ENCODE data around the gene SPTBN1.
"Not testable (repeated sequence)": the region's sequence is repeated elsewhere in the genome, so short reads cannot be mapped to it uniquely, and the experiment has no call there.

SPTBN1 gene

DNA sequence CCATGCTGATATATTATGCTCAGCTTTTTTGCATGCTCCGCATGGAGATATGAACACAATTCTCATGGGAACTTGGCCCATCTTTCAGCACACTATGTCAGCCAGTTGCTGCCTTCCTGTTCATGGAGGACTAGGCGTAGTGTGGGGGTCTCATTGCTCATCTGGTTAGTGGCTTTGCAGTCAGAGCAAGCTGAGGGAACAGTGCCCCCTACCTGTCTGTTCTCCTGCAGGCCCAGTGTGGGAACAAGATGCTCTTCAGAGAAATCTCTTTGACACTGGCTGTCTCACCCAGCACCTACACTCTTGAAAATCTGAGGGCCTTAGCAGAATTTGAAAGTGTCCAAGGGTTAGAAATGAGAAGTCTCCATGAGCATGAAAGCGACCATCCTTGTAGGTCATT, 47.1 kb downstream of the SPTBN1 start:
- H3K4me1 ChIP-seq (ENCODE audit: control insufficient read depth, insufficient read depth, low read length): peaks cover 15% of the 10 kb centered on the region
- H3K4me3 ChIP-seq (ENCODE audit: low read depth, low read length): no peak overlapping the region
- no peak overlapping the region for H3K27ac ChIP-seq (ENCODE audit: low read depth, low read length)
- no peak overlapping the region for H3K9ac ChIP-seq (ENCODE audit: low read length)
- no peaks in the 10 kb centered on the region for H3K36me3 ChIP-seq (ENCODE audit: control insufficient read depth, insufficient read depth, low read length)
- no peaks in the 10 kb centered on the region for H3K9me3 ChIP-seq (ENCODE audit: control insufficient read depth, insufficient read depth, low read depth, low read length)
- H3K27me3 ChIP-seq (ENCODE audit: control insufficient read depth, insufficient read depth, low read length): no peaks in the 10 kb centered on the region

DNA sequence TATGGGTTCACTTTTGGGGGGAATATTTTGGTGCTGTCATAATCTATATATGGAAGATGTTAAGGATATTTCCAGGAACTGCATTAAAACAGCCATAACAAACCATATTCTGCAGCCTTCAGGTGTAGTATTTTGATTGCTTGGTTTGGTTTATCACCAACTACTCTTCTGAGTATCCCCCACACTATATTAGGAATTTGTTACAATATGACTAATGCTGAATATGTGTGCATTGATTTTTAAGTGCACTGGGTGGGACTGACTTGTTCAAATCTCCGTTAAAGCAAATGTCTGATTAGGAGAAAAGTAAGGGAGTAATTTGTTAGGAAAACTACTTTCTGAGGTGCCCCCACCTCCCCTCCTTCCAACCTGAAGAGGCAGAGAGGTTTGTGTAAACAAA, 47.7 kb downstream of the SPTBN1 start:
- Histone ChIP-seq H3K36me3 (ENCODE audit: control insufficient read depth, insufficient read depth, low read length) (no peaks in the 10 kb centered on the region), H3K4me3 (ENCODE audit: low read depth, low read length) (no peak overlapping the region), H3K27me3 (ENCODE audit: control insufficient read depth, insufficient read depth, low read length) (no peaks in the 10 kb centered on the region), H3K27ac (ENCODE audit: low read depth, low read length) (no peak overlapping the region), H3K4me1 (ENCODE audit: control insufficient read depth, insufficient read depth, low read length) (peaks cover 9% of the 10 kb centered on the region), H3K9me3 (ENCODE audit: control insufficient read depth, insufficient read depth, low read depth, low read length) (no peaks in the 10 kb centered on the region), H3K9ac (ENCODE audit: low read length) (no peak overlapping the region)

DNA sequence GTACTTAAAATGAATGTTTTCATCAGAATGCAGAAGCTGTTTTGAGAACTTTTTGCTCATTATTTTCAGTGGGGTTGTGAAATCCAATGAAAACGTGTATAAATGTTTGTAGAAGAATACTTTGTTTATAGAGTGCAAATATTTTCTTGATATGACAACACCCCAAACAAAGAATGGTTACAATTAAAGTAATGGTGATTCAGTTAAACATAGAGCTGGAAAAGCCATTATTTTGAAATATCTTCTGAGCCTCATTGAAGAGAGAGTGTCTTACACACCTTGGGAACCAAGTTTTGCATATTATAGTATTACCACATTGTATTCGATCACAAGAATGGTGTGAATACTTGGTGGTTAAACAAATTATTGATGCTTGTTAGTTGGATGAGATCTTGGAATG, 48.7 kb downstream of the SPTBN1 start:
- H3K9ac ChIP-seq (ENCODE audit: low read length): no peak overlapping the region
- H3K9me3 ChIP-seq (ENCODE audit: control insufficient read depth, insufficient read depth, low read depth, low read length): no peaks in the 10 kb centered on the region
- H3K4me1 ChIP-seq (ENCODE audit: control insufficient read depth, insufficient read depth, low read length): peaks cover 7% of the 10 kb centered on the region; the same call in 1 of the 2 replicates
- H3K4me3 ChIP-seq (ENCODE audit: low read depth, low read length): no peak overlapping the region
- no peaks in the 10 kb centered on the region for H3K27me3 ChIP-seq (ENCODE audit: control insufficient read depth, insufficient read depth, low read length)
- H3K27ac ChIP-seq (ENCODE audit: low read depth, low read length): no peak overlapping the region
- no peaks in the 10 kb centered on the region for H3K36me3 ChIP-seq (ENCODE audit: control insufficient read depth, insufficient read depth, low read length)

DNA sequence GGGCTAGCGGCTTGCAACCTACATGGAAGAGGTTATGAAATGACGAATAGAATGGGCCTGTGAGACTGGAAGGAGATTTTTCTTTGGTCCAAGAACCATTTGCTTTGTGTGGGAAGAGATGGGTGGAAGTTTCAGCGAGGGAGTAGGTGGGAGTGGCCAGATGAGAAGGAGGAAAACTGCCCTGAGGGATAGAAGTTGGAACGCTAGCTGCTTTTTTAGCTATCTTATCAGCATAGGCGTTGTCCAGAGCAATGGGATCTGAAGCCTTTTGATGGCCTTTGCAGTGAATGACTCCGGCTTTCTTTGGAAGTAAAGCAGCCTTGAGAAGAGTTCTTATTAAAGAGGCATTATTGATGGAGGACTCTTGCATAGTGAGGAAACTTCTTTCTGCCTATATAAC, 52.4 kb downstream of the SPTBN1 start:
- Histone ChIP-seq H3K27ac (ENCODE audit: low read depth, low read length) (no peak overlapping the region), H3K4me3 (ENCODE audit: low read depth, low read length) (no peak overlapping the region), H3K9me3 (ENCODE audit: control insufficient read depth, insufficient read depth, low read depth, low read length) (no peaks in the 10 kb centered on the region), H3K4me1 (ENCODE audit: control insufficient read depth, insufficient read depth, low read length) (peaks cover 6% of the 10 kb centered on the region; the same call in 1 of the 2 replicates), H3K9ac (ENCODE audit: low read length) (no peak overlapping the region), H3K36me3 (ENCODE audit: control insufficient read depth, insufficient read depth, low read length) (no peaks in the 10 kb centered on the region), H3K27me3 (ENCODE audit: control insufficient read depth, insufficient read depth, low read length) (no peaks in the 10 kb centered on the region)

DNA sequence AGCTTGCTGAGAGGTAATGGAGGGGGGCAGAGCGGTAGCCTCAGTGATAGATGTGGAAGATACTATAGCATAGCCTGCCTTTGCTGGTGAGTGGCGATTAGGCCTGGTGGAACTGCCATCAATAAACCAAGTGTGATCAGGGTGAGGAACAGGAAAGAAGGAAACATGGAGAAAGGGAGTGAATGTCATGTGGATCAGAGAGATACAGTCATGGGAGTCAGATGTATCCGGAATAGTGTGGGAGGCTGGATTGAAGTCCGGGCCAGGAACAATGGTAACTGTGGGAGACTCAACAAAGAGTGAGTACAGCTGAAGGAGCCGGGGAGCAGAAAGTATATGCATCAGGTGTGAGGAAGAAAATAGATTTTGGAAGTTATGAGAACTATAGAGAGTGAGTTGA, 52.9 kb downstream of the SPTBN1 start:
- not testable (repeated sequence) for H3K36me3 ChIP-seq (ENCODE audit: control insufficient read depth, insufficient read depth, low read length); H3K4me3 ChIP-seq (ENCODE audit: low read depth, low read length); H3K27me3 ChIP-seq (ENCODE audit: control insufficient read depth, insufficient read depth, low read length); H3K9me3 ChIP-seq (ENCODE audit: control insufficient read depth, insufficient read depth, low read depth, low read length); H3K9ac ChIP-seq (ENCODE audit: low read length); H3K27ac ChIP-seq (ENCODE audit: low read depth, low read length); H3K4me1 ChIP-seq (ENCODE audit: control insufficient read depth, insufficient read depth, low read length)

DNA sequence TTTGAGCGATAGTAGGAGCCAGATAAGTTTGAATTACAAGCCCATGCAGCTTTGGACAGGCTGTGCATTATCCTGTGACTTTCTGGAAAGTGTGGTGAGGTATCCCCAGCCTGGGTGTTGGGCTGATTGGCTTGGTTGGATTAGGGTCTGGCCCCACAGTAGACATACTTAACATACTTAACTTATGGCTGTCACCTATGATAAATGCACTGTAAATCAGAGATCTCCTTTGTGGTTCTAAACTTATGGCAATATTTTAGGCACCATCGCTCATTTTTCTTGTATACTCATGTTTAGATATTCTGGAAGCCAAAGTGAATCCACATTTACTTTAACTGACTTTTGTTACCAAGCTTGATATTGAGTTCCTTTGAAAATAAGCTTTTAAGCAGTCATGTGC, 54.8 kb downstream of the SPTBN1 start:
- Histone ChIP-seq H3K27ac (ENCODE audit: low read depth, low read length) (no peak overlapping the region), H3K27me3 (ENCODE audit: control insufficient read depth, insufficient read depth, low read length) (no peaks in the 10 kb centered on the region), H3K36me3 (ENCODE audit: control insufficient read depth, insufficient read depth, low read length) (no peaks in the 10 kb centered on the region), H3K4me3 (ENCODE audit: low read depth, low read length) (no peak overlapping the region), H3K9me3 (ENCODE audit: control insufficient read depth, insufficient read depth, low read depth, low read length) (no peaks in the 10 kb centered on the region), H3K4me1 (ENCODE audit: control insufficient read depth, insufficient read depth, low read length) (peaks cover 7% of the 10 kb centered on the region; the same call in 1 of the 2 replicates), H3K9ac (ENCODE audit: low read length) (no peak overlapping the region)

DNA sequence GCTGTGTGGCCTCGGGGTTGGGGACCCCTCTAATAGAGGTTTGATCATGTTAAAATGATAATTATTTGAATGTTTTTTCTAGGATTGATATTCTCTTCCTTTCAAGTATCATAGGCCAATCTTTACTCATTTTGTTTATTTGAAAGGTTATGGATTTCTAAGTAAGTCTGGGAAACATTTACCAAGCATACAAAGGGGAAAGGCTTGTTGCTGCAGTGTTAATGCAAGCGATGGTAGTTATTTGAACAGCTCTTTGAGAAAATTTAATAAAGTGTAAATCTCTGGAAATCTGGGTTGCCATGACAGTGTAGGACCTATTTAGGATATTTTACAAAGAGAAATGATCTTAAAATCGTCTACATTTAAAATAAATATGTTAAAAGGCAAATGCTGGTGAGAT, 56.1 kb downstream of the SPTBN1 start:
- Histone ChIP-seq H3K9me3 (ENCODE audit: control insufficient read depth, insufficient read depth, low read depth, low read length) (no peaks in the 10 kb centered on the region), H3K9ac (ENCODE audit: low read length) (no peak overlapping the region), H3K27ac (ENCODE audit: low read depth, low read length) (no peak overlapping the region), H3K4me3 (ENCODE audit: low read depth, low read length) (no peak overlapping the region), H3K27me3 (ENCODE audit: control insufficient read depth, insufficient read depth, low read length) (no peaks in the 10 kb centered on the region), H3K4me1 (ENCODE audit: control insufficient read depth, insufficient read depth, low read length) (peaks cover 20% of the 10 kb centered on the region), H3K36me3 (ENCODE audit: control insufficient read depth, insufficient read depth, low read length) (no peaks in the 10 kb centered on the region)

DNA sequence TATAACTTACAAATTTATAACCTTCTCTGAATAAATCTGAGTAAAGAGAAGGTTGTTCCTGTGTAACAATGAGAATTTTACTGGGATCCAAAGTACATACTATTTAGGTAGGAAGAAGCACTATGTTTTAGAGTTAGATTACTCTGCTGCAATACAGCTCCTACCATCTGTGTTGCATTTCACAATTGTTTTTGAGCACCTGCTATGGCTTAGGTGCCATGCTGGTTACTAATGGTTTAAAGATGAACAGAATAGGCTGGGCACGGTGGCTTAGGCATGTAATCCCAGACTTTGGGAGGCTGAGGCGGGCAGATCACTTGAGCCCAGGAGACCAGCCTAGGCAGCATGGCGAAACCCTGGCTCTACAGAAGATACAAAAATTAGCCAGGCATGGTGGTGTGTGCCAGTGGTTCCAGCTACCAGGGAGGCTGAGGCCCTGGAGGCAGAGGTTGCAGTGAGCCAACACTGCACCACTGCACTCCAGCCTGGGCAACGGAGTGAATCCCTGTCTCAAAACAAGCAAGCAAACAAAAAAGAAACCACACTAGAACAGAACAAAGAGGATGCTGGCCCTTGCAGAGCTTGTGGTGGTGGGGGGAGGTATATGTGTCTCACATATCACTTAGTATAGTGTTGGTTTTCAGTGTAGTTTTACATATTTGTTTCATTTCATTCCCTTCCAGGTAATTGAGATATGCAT, 56.7 kb downstream of the SPTBN1 start:
- peaks cover 23% of the 10 kb centered on the region for H3K4me1 ChIP-seq (ENCODE audit: control insufficient read depth, insufficient read depth, low read length)
- H3K4me3 ChIP-seq (ENCODE audit: low read depth, low read length): no peak overlapping the region
- no peaks in the 10 kb centered on the region for H3K27me3 ChIP-seq (ENCODE audit: control insufficient read depth, insufficient read depth, low read length)
- H3K9me3 ChIP-seq (ENCODE audit: control insufficient read depth, insufficient read depth, low read depth, low read length): no peaks in the 10 kb centered on the region
- H3K36me3 ChIP-seq (ENCODE audit: control insufficient read depth, insufficient read depth, low read length): no peaks in the 10 kb centered on the region
- no peak overlapping the region for H3K9ac ChIP-seq (ENCODE audit: low read length)
- no peak overlapping the region for H3K27ac ChIP-seq (ENCODE audit: low read depth, low read length)

DNA sequence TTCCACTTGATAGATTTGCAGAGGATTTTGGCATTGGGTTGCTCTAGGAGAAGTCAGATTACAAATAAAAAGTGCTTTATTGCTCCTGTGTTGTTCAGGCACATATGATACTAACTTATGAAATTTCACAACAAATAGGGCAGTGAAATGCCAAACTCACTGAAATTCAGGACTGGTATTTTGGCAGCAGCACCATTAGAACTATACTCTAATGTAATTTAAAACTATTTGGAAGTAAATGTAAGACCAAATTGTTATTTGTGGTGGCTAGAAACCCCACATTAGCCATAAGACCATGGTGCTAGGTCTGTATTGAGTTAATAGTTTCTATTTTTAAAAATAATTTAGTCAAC, 57.2 kb downstream of the SPTBN1 start:
- Histone ChIP-seq H3K36me3 (ENCODE audit: control insufficient read depth, insufficient read depth, low read length) (no peaks in the 10 kb centered on the region), H3K4me1 (ENCODE audit: control insufficient read depth, insufficient read depth, low read length) (peaks cover 23% of the 10 kb centered on the region), H3K9me3 (ENCODE audit: control insufficient read depth, insufficient read depth, low read depth, low read length) (no peaks in the 10 kb centered on the region), H3K9ac (ENCODE audit: low read length) (no peak overlapping the region), H3K4me3 (ENCODE audit: low read depth, low read length) (no peak overlapping the region), H3K27ac (ENCODE audit: low read depth, low read length) (no peak overlapping the region), H3K27me3 (ENCODE audit: control insufficient read depth, insufficient read depth, low read length) (no peaks in the 10 kb centered on the region)

DNA sequence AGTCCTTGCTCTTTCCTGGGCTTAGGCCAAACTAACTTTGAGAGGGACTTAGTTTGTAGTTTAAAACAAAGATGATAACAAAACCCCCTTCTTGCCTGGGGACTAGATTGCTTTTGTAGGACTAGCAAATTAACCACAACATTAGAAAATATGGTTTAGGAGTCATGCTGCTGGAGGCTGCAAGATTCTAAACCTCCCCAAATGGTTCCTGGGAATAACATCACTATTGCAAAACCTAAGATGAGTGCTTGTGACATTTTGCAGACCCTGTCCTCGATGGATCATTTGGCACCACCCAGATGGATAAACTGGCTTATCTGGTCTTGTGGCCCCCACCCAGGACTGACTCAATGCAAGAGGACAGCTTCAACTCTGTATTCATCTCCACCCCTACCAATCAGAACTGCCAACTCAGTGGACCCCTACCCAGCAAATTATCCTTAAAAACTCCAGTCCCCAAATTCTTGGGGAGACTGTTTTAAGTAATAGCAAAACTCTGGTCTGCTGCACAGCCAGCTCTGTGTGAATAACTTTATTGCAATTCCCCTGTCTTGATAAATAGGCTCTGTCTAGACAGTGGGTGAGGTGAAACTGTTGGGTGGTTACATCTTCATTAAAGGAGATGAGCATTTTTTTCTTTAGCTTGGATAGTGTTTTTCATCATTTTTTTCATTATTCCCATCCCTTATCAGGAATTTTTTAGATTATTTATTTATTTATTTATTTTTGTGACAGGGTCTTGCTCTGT, 58.9 kb downstream of the SPTBN1 start:
- no peaks in the 10 kb centered on the region for H3K27me3 ChIP-seq (ENCODE audit: control insufficient read depth, insufficient read depth, low read length)
- no peak overlapping the region for H3K4me3 ChIP-seq (ENCODE audit: low read depth, low read length)
- H3K9me3 ChIP-seq (ENCODE audit: control insufficient read depth, insufficient read depth, low read depth, low read length): no peaks in the 10 kb centered on the region
- H3K9ac ChIP-seq (ENCODE audit: low read length): no peak overlapping the region
- no peaks in the 10 kb centered on the region for H3K36me3 ChIP-seq (ENCODE audit: control insufficient read depth, insufficient read depth, low read length)
- H3K4me1 ChIP-seq (ENCODE audit: control insufficient read depth, insufficient read depth, low read length): peaks cover 28% of the 10 kb centered on the region
- no peak overlapping the region for H3K27ac ChIP-seq (ENCODE audit: low read depth, low read length)

DNA sequence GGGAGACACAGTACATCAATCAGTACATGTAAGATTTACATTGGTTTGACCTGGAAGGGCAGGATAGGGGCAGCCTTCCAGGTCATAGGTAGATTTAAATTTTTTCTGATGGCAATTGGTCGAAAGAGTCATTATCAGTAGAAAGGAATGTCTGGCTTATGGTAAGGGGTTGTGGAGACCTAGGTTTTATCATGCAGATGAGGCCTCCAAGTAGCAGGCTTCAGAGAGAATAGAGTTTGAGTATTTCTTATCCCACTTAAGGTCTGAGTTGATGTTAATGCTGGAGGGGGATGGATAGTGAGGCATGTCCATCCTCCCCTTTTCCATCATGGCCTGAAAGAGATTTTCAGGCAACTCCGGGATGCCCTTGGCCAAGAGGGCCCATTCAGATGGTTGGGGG, 60.7 kb downstream of the SPTBN1 start:
- H3K36me3 ChIP-seq (ENCODE audit: control insufficient read depth, insufficient read depth, low read length): no peaks in the 10 kb centered on the region
- H3K4me3 ChIP-seq (ENCODE audit: low read depth, low read length): 0 out of 2 replicates have a peak overlapping the region, but pooled peaks have one; percentile 4
- peaks cover 28% of the 10 kb centered on the region for H3K4me1 ChIP-seq (ENCODE audit: control insufficient read depth, insufficient read depth, low read length)
- H3K9me3 ChIP-seq (ENCODE audit: control insufficient read depth, insufficient read depth, low read depth, low read length): no peaks in the 10 kb centered on the region
- H3K27ac ChIP-seq (ENCODE audit: low read depth, low read length): peak overlapping the region; percentile 59; the same call in 1 of the 2 replicates
- no peak overlapping the region for H3K9ac ChIP-seq (ENCODE audit: low read length)
- no peaks in the 10 kb centered on the region for H3K27me3 ChIP-seq (ENCODE audit: control insufficient read depth, insufficient read depth, low read length)
